A549 treated with Hydrocortisone at 1 μM for 4 hours (cell line): ENCODE data around the gene GPN3. TPM values are rescaled to one million over a fixed set of nuclear protein-coding genes. Genes with fewer than 3 reads are reported as not detected.

ENCODE experiments used
- total RNA-seq: library from RNA; stranded (reverse); fragments of 200-300 nt; extraction: Qiagen RNA extraction; gene quantifications from 5 replicates; pipeline ENCODE4 v1.2.3, GENCODE V29; 2022

Gene GPN3
- 32.4 to 35.2 TPM (median 33.0 TPM) in 5 replicates for total RNA-seq

GRCh38 chr12:110468214-110469048 is at the start of gene GPN3, which contains the start of gene FAM216A:
Gene GPN3 (minus strand): TSS chr12:110468257. CDS start chr12:110468203, 54 bp downstream.
Gene FAM216A (plus strand): TSS chr12:110468845. CDS start chr12:110468876, 31 bp downstream.

GRCh38 chr12:110501752-110502738 is 34.0 kb upstream of the GPN3 start, which contains the start of the genes RAD9B and VPS29:
Gene RAD9B (plus strand): TSS chr12:110502331. CDS start chr12:110502338, 7 bp downstream.
Gene VPS29 (minus strand): TSS chr12:110502111. CDS start chr12:110502051, 60 bp downstream.

GRCh38 chr12:110449799-110450497 is 18.1 kb downstream of the GPN3 start, which contains the start of gene ARPC3:
Gene ARPC3 (minus strand): TSS chr12:110450337. CDS start chr12:110450260, 77 bp downstream.

GRCh38 chr12:110403146-110403975 is 64.7 kb downstream of the GPN3 start, which contains the start of gene ANAPC7:
Gene ANAPC7 (minus strand): TSS chr12:110403708. CDS start chr12:110403627, 81 bp downstream.

Other genes starting within 250 kb of the GPN3 start
- gene ATP2A2, start 187.0 kb downstream of the GPN3 start, total RNA-seq, result 233 to 328 TPM (median 280 TPM) in 5 replicates
- 50.7 to 55.7 TPM (median 52.6 TPM) in 5 replicates for gene ANAPC7, start 64.5 kb downstream of the GPN3 start, total RNA-seq
- 451 to 688 TPM (median 470 TPM) in 5 replicates for gene ARPC3, start 17.9 kb downstream of the GPN3 start, total RNA-seq
- 18.3 to 21.0 TPM (median 19.9 TPM) in 5 replicates for gene FAM216A, start 588 bp upstream of the GPN3 start, total RNA-seq
- 140 to 163 TPM (median 152 TPM) in 5 replicates for gene VPS29, start 33.9 kb upstream of the GPN3 start, total RNA-seq
- 0.14 to 0.60 TPM (median 0.46 TPM) in 5 replicates for gene RAD9B, start 34.1 kb upstream of the GPN3 start, total RNA-seq
- gene PPTC7, start 115.1 kb upstream of the GPN3 start, total RNA-seq, result 23.4 to 31.5 TPM (median 28.5 TPM) in 5 replicates
- gene TCTN1, start 145.9 kb upstream of the GPN3 start, total RNA-seq, result 25.0 to 33.2 TPM (median 32.5 TPM) in 5 replicates
- gene HVCN1, start 220.9 kb upstream of the GPN3 start, total RNA-seq, result 0.39 to 0.91 TPM (median 0.62 TPM) in 5 replicates